Dendritic cell treated with granulocyte-macrophage colony-stimulating factor and Interleukin-4, amounts not matched to agents 40 ng/mL and 50 ng/mL, for 4 days (primary cell): ENCODE data around the gene CFAP20DC.
"Not testable (repeated sequence)": the region's sequence is repeated elsewhere in the genome, so short reads cannot be mapped to it uniquely, and the experiment has no call there.

ENCODE experiments used
- H3K27ac Mint-ChIP-seq: one replicate; pipeline ENCODE4 v1.8.0; 2022; ENCODE audit warnings: mild to moderate bottlenecking, mixed read lengths
- H3K27me3 Mint-ChIP-seq: one replicate; pipeline ENCODE4 v1.8.0; 2022; ENCODE audit warnings: mild to moderate bottlenecking, mixed read lengths
- H3K36me3 Mint-ChIP-seq: one replicate; pipeline ENCODE4 v1.8.0; 2022; ENCODE audit warnings: low read depth, mixed read lengths
- H3K4me1 Mint-ChIP-seq: one replicate; pipeline ENCODE4 v1.8.0; 2022; ENCODE audit warnings: low read depth, mixed read lengths
- H3K4me3 Mint-ChIP-seq: one replicate; pipeline ENCODE4 v1.8.0; 2022; ENCODE audit warnings: mild to moderate bottlenecking, moderate library complexity, mixed read lengths
- H3K9me3 Mint-ChIP-seq: one replicate; pipeline ENCODE4 v1.8.0; 2022; ENCODE audit warnings: mixed read lengths
- intact Hi-C: fragments of 100-400 bp; cut with micrococcal nuclease; formaldehyde crosslinking; loops from one replicate; pipeline ENCODE4 v1.15.0; 2022

Gene CFAP20DC

DNA sequence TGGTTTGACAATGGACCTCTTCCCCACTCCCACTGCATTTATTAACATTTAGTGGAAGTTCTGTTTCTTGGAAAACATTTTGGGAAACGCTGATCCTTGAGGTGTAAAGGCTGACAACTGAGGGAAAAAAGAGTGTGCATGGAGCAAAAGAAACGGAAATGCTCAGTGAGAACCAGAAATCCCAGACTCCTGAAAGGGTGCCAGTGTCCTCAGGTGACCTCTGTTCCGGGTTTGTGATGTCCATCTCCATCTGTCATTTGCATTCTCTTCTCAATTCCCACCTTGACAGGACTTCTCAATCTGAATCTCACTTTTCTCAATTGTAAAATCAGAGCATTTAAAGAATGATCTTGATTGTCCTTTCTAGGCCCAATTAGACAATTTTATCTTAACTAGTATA, 312.2 kb downstream of the CFAP20DC start:
- H3K9me3 Mint-ChIP-seq = no peaks in the 10 kb centered on the region
- intact Hi-C loops = no loop called here
- no peaks in the 10 kb centered on the region for H3K36me3 Mint-ChIP-seq
- H3K4me1 Mint-ChIP-seq = no peaks in the 10 kb centered on the region
- H3K27ac Mint-ChIP-seq = no peak overlapping the region
- H3K27me3 Mint-ChIP-seq = no peaks in the 10 kb centered on the region
- no peak overlapping the region for H3K4me3 Mint-ChIP-seq

DNA sequence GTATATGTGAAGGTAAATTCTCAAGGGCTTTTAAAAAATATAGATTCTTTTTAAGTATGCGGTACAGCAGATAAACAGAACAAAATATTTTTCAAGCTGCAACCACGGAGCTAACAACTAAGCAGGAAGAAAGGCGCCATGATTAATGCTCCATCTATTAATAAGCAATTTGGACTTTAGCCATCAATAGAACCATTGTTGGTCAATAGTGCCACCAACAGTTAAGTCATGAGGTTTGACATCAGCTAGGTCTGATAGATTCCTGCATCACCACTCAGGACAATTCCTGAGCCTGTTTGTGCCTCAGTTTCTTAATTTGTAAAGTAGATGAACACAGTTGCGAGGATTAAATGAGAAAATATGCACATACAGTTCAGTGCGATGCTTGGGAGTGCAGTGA, 318.2 kb downstream of the CFAP20DC start:
- no peak overlapping the region for H3K4me3 Mint-ChIP-seq
- H3K27ac Mint-ChIP-seq = no peak overlapping the region
- no peaks in the 10 kb centered on the region for H3K36me3 Mint-ChIP-seq
- H3K9me3 Mint-ChIP-seq = no peaks in the 10 kb centered on the region
- H3K27me3 Mint-ChIP-seq = no peaks in the 10 kb centered on the region
- intact Hi-C loops = loop anchor here (5.0 kb wide), 1 partner anchor 89 kb away; no protein-coding TSS in a partner anchor
- H3K4me1 Mint-ChIP-seq = no peaks in the 10 kb centered on the region

- H3K36me3 Mint-ChIP-seq = no peaks in the 10 kb centered on the region
- H3K27ac Mint-ChIP-seq = no peak overlapping the region
- no peak overlapping the region for H3K4me3 Mint-ChIP-seq
- intact Hi-C loops = no loop called here
- no peaks in the 10 kb centered on the region for H3K27me3 Mint-ChIP-seq
- H3K9me3 Mint-ChIP-seq = no peaks in the 10 kb centered on the region
- no peaks in the 10 kb centered on the region for H3K4me1 Mint-ChIP-seq
Observed at GRCh38 chr3:58728723-58729122, 321.1 kb downstream of the CFAP20DC start.

- Mint-ChIP-seq H3K4me1 (no peaks in the 10 kb centered on the region), H3K36me3 (no peaks in the 10 kb centered on the region), H3K4me3 (no peak overlapping the region), H3K27ac (no peak overlapping the region), H3K9me3 (no peaks in the 10 kb centered on the region), H3K27me3 (peaks cover 2% of the 10 kb centered on the region)
- intact Hi-C loops = no loop called here
Observed at GRCh38 chr3:58725326-58725853, 324.4 kb downstream of the CFAP20DC start.

GRCh38 chr3:58724336-58724735, 325.5 kb downstream of the CFAP20DC start:
- H3K4me3 Mint-ChIP-seq = no peak overlapping the region
- no peaks in the 10 kb centered on the region for H3K9me3 Mint-ChIP-seq
- intact Hi-C loops = no loop called here
- H3K27ac Mint-ChIP-seq = no peak overlapping the region
- no peaks in the 10 kb centered on the region for H3K36me3 Mint-ChIP-seq
- peaks cover 2% of the 10 kb centered on the region for H3K27me3 Mint-ChIP-seq
- no peaks in the 10 kb centered on the region for H3K4me1 Mint-ChIP-seq

- H3K9me3 Mint-ChIP-seq = no peaks in the 10 kb centered on the region
- no peak overlapping the region for H3K4me3 Mint-ChIP-seq
- H3K4me1 Mint-ChIP-seq = no peaks in the 10 kb centered on the region
- peaks cover 2% of the 10 kb centered on the region for H3K27me3 Mint-ChIP-seq
- H3K36me3 Mint-ChIP-seq = no peaks in the 10 kb centered on the region
- H3K27ac Mint-ChIP-seq = no peak overlapping the region
- intact Hi-C loops = no loop called here
Observed at GRCh38 chr3:58723173-58723572, 326.7 kb downstream of the CFAP20DC start.

GRCh38 chr3:58722561-58722960, 327.3 kb downstream of the CFAP20DC start:
- Mint-ChIP-seq H3K9me3 (no peaks in the 10 kb centered on the region), H3K36me3 (no peaks in the 10 kb centered on the region), H3K27ac (no peak overlapping the region), H3K27me3 (peaks cover 2% of the 10 kb centered on the region), H3K4me1 (no peaks in the 10 kb centered on the region), H3K4me3 (no peak overlapping the region)
- intact Hi-C loops = no loop called here

- Mint-ChIP-seq H3K9me3 (peaks cover 6% of the 10 kb centered on the region), H3K4me3 (no peak overlapping the region), H3K27ac (no peak overlapping the region), H3K36me3 (no peaks in the 10 kb centered on the region), H3K27me3 (peaks cover 2% of the 10 kb centered on the region), H3K4me1 (no peaks in the 10 kb centered on the region)
- intact Hi-C loops = no loop called here
Observed at GRCh38 chr3:58720526-58720925, 329.3 kb downstream of the CFAP20DC start.

- H3K27me3 Mint-ChIP-seq = peaks cover 2% of the 10 kb centered on the region
- no peak overlapping the region for H3K27ac Mint-ChIP-seq
- H3K4me3 Mint-ChIP-seq = no peak overlapping the region
- no peaks in the 10 kb centered on the region for H3K4me1 Mint-ChIP-seq
- H3K9me3 Mint-ChIP-seq = peaks cover 12% of the 10 kb centered on the region
- intact Hi-C loops = no loop called here
- no peaks in the 10 kb centered on the region for H3K36me3 Mint-ChIP-seq
Observed at GRCh38 chr3:58719684-58720083, 330.1 kb downstream of the CFAP20DC start.

- intact Hi-C loops = no loop called here
- Mint-ChIP-seq H3K27me3 (no peaks in the 10 kb centered on the region), H3K4me3 (no peak overlapping the region)
Observed at GRCh38 chr3:58713715-58714401, 336.0 kb downstream of the CFAP20DC start.

GRCh38 chr3:58711871-58712270, 338.0 kb downstream of the CFAP20DC start:
- Mint-ChIP-seq H3K9me3 (peaks cover 28% of the 10 kb centered on the region), H3K27me3 (no peaks in the 10 kb centered on the region)
- intact Hi-C loops = no loop called here

More at GRCh38 chr3:58713715-58714401, 336.0 kb downstream of the CFAP20DC start:
- Mint-ChIP-seq H3K9me3 (peaks cover 25% of the 10 kb centered on the region), H3K36me3 (no peaks in the 10 kb centered on the region), H3K27ac (no peak overlapping the region), H3K4me1 (no peaks in the 10 kb centered on the region)

GRCh38 chr3:58708983-58709382, 340.8 kb downstream of the CFAP20DC start:
- H3K4me1 Mint-ChIP-seq, H3K9me3 Mint-ChIP-seq, H3K27me3 Mint-ChIP-seq, intact Hi-C loops, H3K36me3 Mint-ChIP-seq, H3K27ac Mint-ChIP-seq, H3K4me3 Mint-ChIP-seq: not testable (repeated sequence)

More at GRCh38 chr3:58711871-58712270, 338.0 kb downstream of the CFAP20DC start:
- no peaks in the 10 kb centered on the region for H3K4me1 Mint-ChIP-seq
- H3K36me3 Mint-ChIP-seq = no peaks in the 10 kb centered on the region
- no peak overlapping the region for H3K4me3 Mint-ChIP-seq
- no peak overlapping the region for H3K27ac Mint-ChIP-seq

- H3K27me3 Mint-ChIP-seq = no peaks in the 10 kb centered on the region
- peaks cover 7% of the 10 kb centered on the region for H3K9me3 Mint-ChIP-seq
- H3K27ac Mint-ChIP-seq = no peak overlapping the region
- H3K4me1 Mint-ChIP-seq = no peaks in the 10 kb centered on the region
- no peak overlapping the region for H3K4me3 Mint-ChIP-seq
- no peaks in the 10 kb centered on the region for H3K36me3 Mint-ChIP-seq
- intact Hi-C loops = no loop called here
Observed at GRCh38 chr3:58708116-58708791, 341.6 kb downstream of the CFAP20DC start.

DNA sequence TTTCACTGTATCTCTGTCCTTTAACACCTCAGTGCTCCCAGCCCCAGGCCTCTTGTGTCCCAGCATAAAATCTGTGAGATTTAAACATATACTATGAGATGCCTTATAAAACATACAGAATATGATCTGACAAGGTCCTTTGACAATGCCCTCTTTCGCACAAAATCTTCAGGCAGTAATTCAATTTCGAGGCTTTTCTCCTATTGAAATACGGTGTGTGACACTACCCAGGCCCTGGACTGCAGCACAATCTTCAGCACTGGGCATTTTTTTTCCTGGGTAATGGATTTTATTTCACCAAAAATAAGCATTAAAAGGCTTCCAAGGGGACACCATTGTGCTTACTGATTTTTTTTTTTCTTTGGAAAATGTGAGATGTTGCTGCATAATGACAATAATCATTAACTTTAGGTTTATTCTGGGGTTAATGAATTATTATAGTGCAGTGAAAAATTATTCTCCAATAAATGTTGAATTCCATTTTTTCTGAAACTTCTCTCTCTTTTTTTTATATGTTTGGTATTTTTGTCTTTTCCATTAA, 342.4 kb downstream of the CFAP20DC start:
- H3K36me3 Mint-ChIP-seq = no peaks in the 10 kb centered on the region
- H3K27me3 Mint-ChIP-seq = no peaks in the 10 kb centered on the region
- peaks cover 7% of the 10 kb centered on the region for H3K9me3 Mint-ChIP-seq
- H3K4me1 Mint-ChIP-seq = no peaks in the 10 kb centered on the region
- no peak overlapping the region for H3K4me3 Mint-ChIP-seq
- H3K27ac Mint-ChIP-seq = no peak overlapping the region
- intact Hi-C loops = no loop called here
